ENCODE data around the gene ZNF750.
A peak's percentile ranks its signal among the peaks of the same experiment; 100 is the strongest.

ZNF750 gene

DNA sequence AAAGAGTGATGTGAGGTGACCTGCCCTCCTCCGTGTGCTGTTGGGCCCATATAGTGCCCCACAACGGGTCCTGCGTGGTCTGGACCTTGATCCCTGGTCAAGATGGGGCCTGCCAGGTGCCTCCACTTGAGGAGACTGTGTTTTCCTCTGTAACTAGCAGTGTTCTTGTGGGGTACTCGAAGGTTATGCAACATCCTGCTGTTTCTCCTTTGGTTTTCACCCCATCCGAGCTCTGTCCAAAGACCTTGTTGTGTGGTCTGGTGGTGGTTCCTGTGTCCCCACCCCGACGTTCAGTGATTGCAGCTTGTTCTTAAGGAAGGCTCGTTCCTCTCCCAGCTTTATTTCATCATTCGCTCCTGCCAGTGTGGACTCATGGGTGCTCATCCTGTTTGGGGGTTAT, 38.7 kb upstream of the ZNF750 start (continued):
- TF ChIP-seq ZFP41 (tag by site-specific recombination; IDR thresholded peaks at IDR 0.05; ENCODE audit: borderline replicate concordance), result no peak
- TF ChIP-seq, protein P1, sequence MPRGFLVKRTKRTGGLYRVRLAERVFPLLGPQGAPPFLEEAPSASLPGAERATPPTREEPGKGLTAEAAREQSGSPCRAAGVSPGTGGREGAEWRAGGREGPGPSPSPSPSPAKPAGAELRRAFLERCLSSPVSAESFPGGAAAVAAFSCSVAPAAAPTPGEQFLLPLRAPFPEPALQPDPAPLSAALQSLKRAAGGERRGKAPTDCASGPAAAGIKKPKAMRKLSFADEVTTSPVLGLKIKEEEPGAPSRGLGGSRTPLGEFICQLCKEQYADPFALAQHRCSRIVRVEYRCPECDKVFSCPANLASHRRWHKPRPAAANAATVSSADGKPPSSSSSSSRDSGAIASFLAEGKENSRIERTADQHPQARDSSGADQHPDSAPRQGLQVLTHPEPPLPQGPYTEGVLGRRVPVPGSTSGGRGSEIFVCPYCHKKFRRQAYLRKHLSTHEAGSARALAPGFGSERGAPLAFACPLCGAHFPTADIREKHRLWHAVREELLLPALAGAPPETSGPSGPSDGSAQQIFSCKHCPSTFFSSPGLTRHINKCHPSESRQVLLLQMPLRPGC (tag by site-specific recombination; IDR thresholded peaks at IDR 0.05), result no peak
- TF ChIP-seq ZNF585B (tag by site-specific recombination; IDR thresholded peaks at IDR 0.05), result no peak
- TF ChIP-seq, protein P2, sequence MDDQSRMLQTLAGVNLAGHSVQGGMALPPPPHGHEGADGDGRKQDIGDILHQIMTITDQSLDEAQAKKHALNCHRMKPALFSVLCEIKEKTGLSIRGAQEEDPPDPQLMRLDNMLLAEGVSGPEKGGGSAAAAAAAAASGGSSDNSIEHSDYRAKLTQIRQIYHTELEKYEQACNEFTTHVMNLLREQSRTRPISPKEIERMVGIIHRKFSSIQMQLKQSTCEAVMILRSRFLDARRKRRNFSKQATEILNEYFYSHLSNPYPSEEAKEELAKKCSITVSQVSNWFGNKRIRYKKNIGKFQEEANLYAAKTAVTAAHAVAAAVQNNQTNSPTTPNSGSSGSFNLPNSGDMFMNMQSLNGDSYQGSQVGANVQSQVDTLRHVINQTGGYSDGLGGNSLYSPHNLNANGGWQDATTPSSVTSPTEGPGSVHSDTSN (CRISPR knock-in tag; IDR thresholded peaks at IDR 0.05), result no peak
- TF ChIP-seq ZNF426 (tag by site-specific recombination; IDR thresholded peaks at IDR 0.05), result no peak
- TF ChIP-seq, protein P3, sequence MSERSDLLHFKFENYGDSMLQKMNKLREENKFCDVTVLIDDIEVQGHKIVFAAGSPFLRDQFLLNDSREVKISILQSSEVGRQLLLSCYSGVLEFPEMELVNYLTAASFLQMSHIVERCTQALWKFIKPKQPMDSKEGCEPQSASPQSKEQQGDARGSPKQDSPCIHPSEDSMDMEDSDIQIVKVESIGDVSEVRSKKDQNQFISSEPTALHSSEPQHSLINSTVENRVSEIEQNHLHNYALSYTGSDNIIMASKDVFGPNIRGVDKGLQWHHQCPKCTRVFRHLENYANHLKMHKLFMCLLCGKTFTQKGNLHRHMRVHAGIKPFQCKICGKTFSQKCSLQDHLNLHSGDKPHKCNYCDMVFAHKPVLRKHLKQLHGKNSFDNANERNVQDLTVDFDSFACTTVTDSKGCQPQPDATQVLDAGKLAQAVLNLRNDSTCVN (tag by site-specific recombination; optimal IDR thresholded peaks at IDR 0.05), result no peak

DNA sequence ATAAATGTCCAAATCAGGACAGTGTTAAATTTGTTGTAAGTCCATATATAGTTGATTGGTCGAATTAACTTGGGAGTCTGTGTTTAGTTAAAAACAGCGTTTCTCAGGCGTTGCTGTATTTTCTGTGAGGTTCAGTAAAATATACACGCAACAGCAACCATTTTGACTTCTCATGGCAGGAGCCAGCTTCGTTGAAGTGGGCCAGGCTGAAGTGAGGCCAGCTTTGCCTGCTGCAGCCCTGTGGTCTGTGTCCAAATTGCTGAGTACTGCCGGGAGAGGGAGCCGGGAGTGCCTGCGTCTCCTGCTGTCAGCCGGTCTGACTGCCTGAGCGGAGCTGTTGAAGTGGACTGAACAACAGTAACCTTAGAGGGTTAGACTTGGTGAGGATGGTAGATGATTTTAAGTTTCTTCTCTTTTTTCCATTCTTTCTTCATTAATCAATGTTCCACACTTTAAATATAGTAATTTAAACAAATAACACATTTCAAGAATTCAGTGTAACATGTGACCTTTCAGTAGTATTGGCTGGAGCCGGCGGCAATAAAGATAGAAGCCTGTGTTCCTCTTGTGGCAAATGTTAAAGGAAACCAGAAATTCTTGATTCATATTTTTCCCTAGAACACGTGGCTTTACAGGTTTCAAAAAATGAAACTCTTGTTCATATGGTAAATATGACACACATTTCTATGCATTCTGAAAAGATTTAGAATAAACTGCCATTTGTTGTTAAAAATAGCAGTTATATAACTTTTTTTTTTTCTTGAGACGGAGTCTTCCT, 37.0 kb upstream of the ZNF750 start:
- Histone ChIP-seq H3K27ac (ENCODE audit: extremely low read depth, low read depth, low read length) (no peak overlapping the region), H3K4me3 (ENCODE audit: low read depth, low read length) (no peak overlapping the region), H3K36me3 (ENCODE audit: control insufficient read depth in 2 of 2, insufficient read depth in 1 of 2, low read length in 2 of 2) (peaks cover 0 to 23% of the 10 kb centered on the region in 2 experiments; a peak in 1 of 3 replicates), H3K9me3 (ENCODE audit: control insufficient read depth, insufficient read depth, low read depth, low read length) (no peaks in the 10 kb centered on the region), H3K4me1 (ENCODE audit: control insufficient read depth, insufficient read depth, low read length) (0 out of 2 replicates have a peak, but pooled peaks cover 3% of the 10 kb centered on the region)
- ChIA-PET POLR2A (no interaction called here), CTCF (interaction anchor here (0.5 to 1.5 kb wide), 6 partner anchors 9 to 95 kb away, joined by 3 to 8 read pairs (median 4); no protein-coding TSS in a partner anchor)
- no peak for TF ChIP-seq ZNF48 (tag by site-specific recombination; IDR thresholded peaks at IDR 0.05)
- no peak for TF ChIP-seq ZNF214 (tag by site-specific recombination; IDR thresholded peaks at IDR 0.05; ENCODE audit: borderline replicate concordance)
- TF ChIP-seq, protein P4, sequence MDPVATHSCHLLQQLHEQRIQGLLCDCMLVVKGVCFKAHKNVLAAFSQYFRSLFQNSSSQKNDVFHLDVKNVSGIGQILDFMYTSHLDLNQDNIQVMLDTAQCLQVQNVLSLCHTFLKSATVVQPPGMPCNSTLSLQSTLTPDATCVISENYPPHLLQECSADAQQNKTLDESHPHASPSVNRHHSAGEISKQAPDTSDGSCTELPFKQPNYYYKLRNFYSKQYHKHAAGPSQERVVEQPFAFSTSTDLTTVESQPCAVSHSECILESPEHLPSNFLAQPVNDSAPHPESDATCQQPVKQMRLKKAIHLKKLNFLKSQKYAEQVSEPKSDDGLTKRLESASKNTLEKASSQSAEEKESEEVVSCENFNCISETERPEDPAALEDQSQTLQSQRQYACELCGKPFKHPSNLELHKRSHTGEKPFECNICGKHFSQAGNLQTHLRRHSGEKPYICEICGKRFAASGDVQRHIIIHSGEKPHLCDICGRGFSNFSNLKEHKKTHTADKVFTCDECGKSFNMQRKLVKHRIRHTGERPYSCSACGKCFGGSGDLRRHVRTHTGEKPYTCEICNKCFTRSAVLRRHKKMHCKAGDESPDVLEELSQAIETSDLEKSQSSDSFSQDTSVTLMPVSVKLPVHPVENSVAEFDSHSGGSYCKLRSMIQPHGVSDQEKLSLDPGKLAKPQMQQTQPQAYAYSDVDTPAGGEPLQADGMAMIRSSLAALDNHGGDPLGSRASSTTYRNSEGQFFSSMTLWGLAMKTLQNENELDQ (tag by site-specific recombination; IDR thresholded peaks at IDR 0.05; ENCODE audit: low read depth), result no peak
- no peak for TF ChIP-seq YY2 (tag by site-specific recombination; IDR thresholded peaks at IDR 0.05)
- no peak for TF ChIP-seq GLI4 (tag by site-specific recombination; IDR thresholded peaks at IDR 0.05)
- no peak for TF ChIP-seq ZNF549 (tag by site-specific recombination; IDR thresholded peaks at IDR 0.05)
- no peak for TF ChIP-seq OSR2 (tag by site-specific recombination; IDR thresholded peaks at IDR 0.05)
- TF ChIP-seq, protein P5, sequence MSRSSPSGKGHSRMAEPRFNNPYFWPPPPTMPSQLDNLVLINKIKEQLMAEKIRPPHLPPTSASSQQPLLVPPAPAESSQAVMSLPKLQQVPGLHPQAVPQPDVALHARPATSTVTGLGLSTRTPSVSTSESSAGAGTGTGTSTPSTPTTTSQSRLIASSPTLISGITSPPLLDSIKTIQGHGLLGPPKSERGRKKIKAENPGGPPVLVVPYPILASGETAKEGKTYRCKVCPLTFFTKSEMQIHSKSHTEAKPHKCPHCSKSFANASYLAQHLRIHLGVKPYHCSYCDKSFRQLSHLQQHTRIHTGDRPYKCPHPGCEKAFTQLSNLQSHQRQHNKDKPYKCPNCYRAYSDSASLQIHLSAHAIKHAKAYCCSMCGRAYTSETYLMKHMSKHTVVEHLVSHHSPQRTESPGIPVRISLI (tag by site-specific recombination; IDR thresholded peaks at IDR 0.05), result no peak
- TF ChIP-seq ZNF112 (tag by site-specific recombination; IDR thresholded peaks at IDR 0.05), result no peak
- TF ChIP-seq ZNF391 (tag by site-specific recombination; IDR thresholded peaks at IDR 0.05; ENCODE audit: borderline replicate concordance, low read depth), result no peak
- no peak for TF ChIP-seq ZNF341 (tag by site-specific recombination; IDR thresholded peaks at IDR 0.05; ENCODE audit: low read depth)
- TF ChIP-seq ZSCAN23 (tag by site-specific recombination; IDR thresholded peaks at IDR 0.05), result no peak
- TF ChIP-seq ZNF133 (tag by site-specific recombination; IDR thresholded peaks at IDR 0.05), result no peak
- no peak for TF ChIP-seq ZNF155 (tag by site-specific recombination; IDR thresholded peaks at IDR 0.05)
- TF ChIP-seq ZNF223 (tag by site-specific recombination; IDR thresholded peaks at IDR 0.05), result peak; percentile 78; the same call in 1 of the 2 replicates
- TF ChIP-seq, protein P6, sequence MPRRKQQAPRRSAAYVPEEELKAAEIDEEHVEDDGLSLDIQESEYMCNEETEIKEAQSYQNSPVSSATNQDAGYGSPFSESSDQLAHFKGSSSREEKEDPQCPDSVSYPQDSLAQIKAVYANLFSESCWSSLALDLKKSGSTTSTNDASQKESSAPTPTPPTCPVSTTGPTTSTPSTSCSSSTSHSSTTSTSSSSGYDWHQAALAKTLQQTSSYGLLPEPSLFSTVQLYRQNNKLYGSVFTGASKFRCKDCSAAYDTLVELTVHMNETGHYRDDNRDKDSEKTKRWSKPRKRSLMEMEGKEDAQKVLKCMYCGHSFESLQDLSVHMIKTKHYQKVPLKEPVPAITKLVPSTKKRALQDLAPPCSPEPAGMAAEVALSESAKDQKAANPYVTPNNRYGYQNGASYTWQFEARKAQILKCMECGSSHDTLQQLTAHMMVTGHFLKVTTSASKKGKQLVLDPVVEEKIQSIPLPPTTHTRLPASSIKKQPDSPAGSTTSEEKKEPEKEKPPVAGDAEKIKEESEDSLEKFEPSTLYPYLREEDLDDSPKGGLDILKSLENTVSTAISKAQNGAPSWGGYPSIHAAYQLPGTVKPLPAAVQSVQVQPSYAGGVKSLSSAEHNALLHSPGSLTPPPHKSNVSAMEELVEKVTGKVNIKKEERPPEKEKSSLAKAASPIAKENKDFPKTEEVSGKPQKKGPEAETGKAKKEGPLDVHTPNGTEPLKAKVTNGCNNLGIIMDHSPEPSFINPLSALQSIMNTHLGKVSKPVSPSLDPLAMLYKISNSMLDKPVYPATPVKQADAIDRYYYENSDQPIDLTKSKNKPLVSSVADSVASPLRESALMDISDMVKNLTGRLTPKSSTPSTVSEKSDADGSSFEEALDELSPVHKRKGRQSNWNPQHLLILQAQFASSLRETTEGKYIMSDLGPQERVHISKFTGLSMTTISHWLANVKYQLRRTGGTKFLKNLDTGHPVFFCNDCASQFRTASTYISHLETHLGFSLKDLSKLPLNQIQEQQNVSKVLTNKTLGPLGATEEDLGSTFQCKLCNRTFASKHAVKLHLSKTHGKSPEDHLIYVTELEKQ (tag by site-specific recombination; IDR thresholded peaks at IDR 0.05; ENCODE audit: borderline replicate concordance), result no peak
- no peak for TF ChIP-seq ZNF302 (tag by site-specific recombination; IDR thresholded peaks at IDR 0.05; ENCODE audit: low read depth)
- TF ChIP-seq ZNF777 (tag by site-specific recombination; IDR thresholded peaks at IDR 0.05; ENCODE audit: borderline replicate concordance), result no peak
- TF ChIP-seq ZNF146 (tag by site-specific recombination; IDR thresholded peaks at IDR 0.05), result no peak

All from HEK293 (cell line).